CD4-positive, alpha-beta T cell treated with Interleukin-1 beta for 1 hour (primary cell): ENCODE measurements around the gene REL.
A peak's percentile ranks its signal among the peaks of the same experiment; 100 is the strongest.
"Not testable (repeated sequence)": the region's sequence is repeated elsewhere in the genome, so short reads cannot be mapped to it uniquely, and the experiment has no call there.

Experiments used
- DNase-seq, 2 donors: peaks; one replicate each; pipeline ENCODE4 v3.0.0-alpha.2; 2020 to 2022

The REL gene

GRCh38 chr2:60926741-60927552 lies 45.6 kb downstream of the REL start:
- DNase-seq, result peak in 1 of 2 donors; percentile 47

DNA sequence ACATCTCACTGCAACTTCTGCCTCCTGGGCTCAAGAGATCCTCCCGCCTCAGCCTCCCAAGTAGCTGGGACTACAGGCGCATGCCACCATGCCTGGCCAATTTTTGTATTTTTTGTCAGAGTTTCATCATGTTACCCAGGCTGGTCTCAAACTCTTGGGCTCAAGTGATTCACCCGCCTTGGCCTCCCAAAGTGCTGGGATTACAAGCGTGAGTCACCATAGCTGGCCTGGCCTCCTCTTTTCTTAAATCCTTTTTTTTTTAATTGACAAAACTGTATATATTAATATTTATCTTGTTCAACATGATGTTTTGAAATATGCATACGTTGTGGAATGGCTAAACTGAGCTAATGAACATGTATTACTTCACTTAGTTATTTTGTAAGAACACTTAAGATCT lies 50.7 kb downstream of the REL start:
- DNase-seq, result not testable (repeated sequence)

- no peak for DNase-seq
Measured at GRCh38 chr2:60932954-60933353, 51.6 kb downstream of the REL start.

- DNase-seq, result no peak
Measured at GRCh38 chr2:60934165-60934722, 52.9 kb downstream of the REL start.

DNA sequence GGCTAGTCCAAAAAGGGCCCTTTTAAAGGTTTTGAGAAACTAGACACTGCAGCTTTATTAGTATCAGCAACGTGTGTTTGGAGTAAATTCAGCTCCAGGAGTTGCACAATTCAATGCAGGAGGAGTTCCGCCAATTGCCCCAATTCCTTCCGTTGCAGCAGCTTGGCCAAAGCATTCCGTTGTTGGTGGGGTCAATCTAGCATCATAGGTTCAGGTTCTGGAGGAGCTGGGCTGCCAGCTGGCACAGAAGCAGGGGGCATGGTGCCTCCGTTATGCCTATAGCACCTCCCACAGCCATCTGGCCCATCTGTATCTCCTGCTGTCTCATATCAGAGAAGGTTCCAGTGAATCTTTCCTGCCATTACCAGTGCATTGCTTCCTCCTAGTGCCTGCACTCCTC lies 55.4 kb downstream of the REL start:
- no peak for DNase-seq

DNA sequence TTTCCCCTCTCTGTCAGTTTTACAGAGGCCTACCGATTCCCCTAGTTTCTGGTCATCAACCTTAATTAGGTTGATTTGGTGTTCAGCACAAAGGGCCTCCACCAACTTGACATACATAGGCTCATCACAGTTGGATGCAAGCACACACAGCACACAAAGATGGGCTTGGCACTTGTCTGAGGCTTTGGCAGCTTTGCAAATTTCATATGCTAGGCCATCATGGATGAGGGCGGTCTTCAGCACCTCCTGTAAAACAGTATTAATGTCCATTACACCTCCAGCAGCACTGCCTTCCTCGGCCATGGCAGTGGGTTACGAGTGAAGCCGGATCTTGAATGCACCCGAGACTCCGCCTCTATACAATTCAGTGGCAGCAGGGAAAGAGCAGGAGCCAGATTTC lies 56.9 kb downstream of the REL start:
- DNase-seq, result no peak

DNA sequence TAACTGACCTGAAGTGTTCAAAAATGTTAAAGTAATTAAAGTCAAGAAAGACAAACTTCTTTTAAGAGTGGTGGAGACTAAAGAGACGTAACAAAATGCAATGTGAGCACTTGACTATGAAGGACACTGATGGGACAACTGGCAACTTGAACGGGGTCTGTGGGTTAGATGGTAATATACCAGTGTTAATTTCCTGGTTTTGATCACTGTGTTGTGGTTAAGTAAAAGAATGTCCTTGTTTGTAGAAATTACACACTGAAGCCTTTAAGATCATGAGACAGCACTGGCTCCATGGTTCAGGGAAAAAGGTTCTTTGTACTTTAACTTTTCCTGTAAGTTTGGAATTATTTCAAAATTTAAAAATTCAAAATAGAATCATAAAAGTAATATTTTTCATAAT lies 58.2 kb downstream of the REL start:
- no peak for DNase-seq

DNA sequence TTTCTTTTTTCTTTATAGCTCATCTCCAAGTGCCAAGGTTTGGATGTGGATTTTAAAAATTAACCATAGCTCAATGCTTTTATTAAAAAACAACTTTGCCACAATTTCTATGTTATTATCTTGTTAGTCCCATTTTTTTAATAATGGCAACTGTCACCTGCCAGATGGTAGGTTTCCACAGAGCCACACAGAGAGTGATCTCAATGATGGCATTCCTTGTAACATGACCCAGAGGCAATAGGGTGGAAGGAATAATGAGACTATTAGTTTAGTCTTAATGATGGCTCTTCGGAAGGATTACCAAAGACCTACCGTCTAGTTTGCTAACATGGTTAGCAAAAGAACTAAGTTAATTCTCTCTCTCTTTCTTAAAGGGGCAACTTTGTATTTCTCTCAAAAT lies 64.0 kb downstream of the REL start:
- DNase-seq, result no peak

GRCh38 chr2:60947056-60947455 lies 65.7 kb downstream of the REL start:
- DNase-seq, result no peak

- no peak for DNase-seq
Measured at GRCh38 chr2:60948161-60948560, 66.8 kb downstream of the REL start.

- DNase-seq, result no peak
Measured at GRCh38 chr2:60948926-60949579, 67.7 kb downstream of the REL start.

GRCh38 chr2:60954139-60954538 lies 72.8 kb downstream of the REL start:
- peak in 1 of 2 donors; percentile 41 for DNase-seq

GRCh38 chr2:60957224-60957623 lies 75.8 kb downstream of the REL start:
- DNase-seq, result no peak

- DNase-seq, result no peak
Measured at GRCh38 chr2:60957643-60958042, 76.3 kb downstream of the REL start.

GRCh38 chr2:60958361-60958760 lies 77.0 kb downstream of the REL start:
- DNase-seq, result no peak

DNA sequence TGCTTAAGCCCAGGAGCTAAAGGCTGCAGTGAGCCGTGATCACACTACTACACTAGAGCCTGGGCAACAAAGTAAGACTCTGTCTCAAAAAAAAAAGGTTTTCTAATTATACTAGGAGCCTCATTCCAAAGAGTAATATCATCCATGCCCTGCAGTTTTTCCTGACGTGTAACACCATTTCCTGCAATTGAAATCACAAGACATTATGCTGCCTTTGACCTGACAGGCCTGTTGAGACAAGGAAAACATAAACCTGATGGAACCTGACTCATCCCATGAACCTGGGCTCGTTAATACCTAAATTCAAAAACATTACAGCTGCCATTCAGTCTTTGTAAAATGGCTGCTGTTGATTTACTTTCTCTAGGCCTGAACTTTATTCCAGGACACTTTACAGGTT lies 77.4 kb downstream of the REL start:
- DNase-seq, result no peak

DNA sequence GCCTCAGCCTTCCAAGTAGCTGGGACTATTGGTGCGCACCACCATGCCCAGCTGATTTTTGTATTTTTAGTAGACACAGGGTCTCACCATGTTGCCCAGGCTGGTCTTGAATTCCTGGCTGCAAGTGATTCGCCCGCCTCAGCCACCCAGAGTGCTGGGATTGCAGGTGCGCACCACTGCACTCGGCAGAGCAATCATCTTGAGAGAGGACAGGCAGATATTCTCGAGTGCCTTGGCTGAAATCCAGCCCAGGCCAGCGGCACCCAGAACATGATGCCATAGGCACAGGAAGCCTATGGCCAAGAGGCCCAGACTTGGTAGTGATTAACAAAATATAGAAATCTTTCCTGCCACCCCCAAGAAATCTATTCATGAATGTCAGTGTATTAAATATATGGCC lies 78.1 kb downstream of the REL start:
- DNase-seq, result no peak

GRCh38 chr2:60960706-60961105 lies 79.3 kb downstream of the REL start:
- DNase-seq, result no peak

- DNase-seq, result no peak
Measured at GRCh38 chr2:60961457-60961856, 80.1 kb downstream of the REL start.

- DNase-seq, result no peak
Measured at GRCh38 chr2:60962528-60962927, 81.2 kb downstream of the REL start.

- no peak for DNase-seq
Measured at GRCh38 chr2:60963190-60963589, 81.8 kb downstream of the REL start.

DNA sequence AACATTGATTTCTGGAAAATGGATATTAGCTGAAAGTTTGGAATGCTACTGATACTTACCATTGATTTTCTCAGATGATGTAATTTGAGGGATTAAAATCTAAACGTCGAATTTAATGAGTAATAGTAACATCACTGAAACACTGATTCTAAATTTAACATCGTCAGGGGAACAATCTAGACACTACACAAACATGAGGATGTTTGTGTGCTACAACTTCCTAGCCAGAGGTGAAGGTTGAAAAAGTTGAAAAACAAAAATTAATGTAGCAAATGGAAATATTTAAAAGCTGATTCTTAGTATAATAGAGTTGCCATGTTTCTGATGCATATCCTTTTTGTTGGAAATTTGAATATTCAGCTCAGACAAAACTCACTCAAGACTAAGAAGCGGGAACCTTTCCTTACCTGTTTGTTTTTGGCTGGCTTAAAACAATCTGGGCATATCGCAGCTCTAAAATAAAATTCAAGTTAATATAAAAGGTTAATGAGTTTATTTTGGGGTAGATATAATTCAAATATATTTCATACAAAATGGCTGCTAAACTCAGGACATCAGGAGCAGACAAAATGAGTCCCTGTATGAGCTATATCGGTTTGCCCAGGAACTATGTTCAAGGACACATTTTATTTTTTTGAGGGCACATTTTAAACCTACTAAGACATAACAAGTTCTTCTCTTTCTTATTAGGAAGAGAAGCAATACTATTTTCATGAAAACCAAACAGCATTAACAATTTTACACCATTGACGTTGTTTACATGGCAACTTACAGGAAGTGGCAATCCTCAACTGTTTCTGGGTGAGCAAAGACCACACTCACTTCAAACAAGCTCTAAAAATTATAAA lies 83.5 kb downstream of the REL start:
- DNase-seq, result peak in 1 of 2 donors; percentile 55

GRCh38 chr2:60965499-60965785 lies 84.1 kb downstream of the REL start:
- DNase-seq, result no peak
